Ishikawa (cell line): Measurements from ENCODE around the gene PCLO.

Source experiments
- CEBPB ChIP-seq: IDR thresholded peaks from 2 replicates; pipeline ENCODE4 v1.6.1; 2012
- CREB1 ChIP-seq: IDR thresholded peaks from 2 replicates; pipeline ENCODE4 v1.6.1; 2012; ENCODE audit warnings: low read depth
- EGR1 ChIP-seq: IDR thresholded peaks from 2 replicates; pipeline ENCODE4 v1.6.1; 2012
- EP300 ChIP-seq: IDR thresholded peaks from 2 replicates; pipeline ENCODE4 v1.6.1; 2012; ENCODE audit warnings: borderline replicate concordance
- FOXM1 ChIP-seq: IDR thresholded peaks from 2 replicates; pipeline ENCODE4 v1.6.1; 2012; ENCODE audit warnings: low read depth, borderline replicate concordance
- NFIC ChIP-seq: IDR thresholded peaks from 2 replicates; pipeline ENCODE4 v1.6.1; 2012
- RAD21 ChIP-seq: IDR thresholded peaks from 2 replicates; pipeline ENCODE4 v1.6.1; 2012; ENCODE audit warnings: low read depth
- TCF12 ChIP-seq: IDR thresholded peaks from 2 replicates; pipeline ENCODE4 v1.6.1; 2012; ENCODE audit warnings: low read depth
- TEAD4 ChIP-seq: IDR thresholded peaks from 2 replicates; pipeline ENCODE4 v1.6.1; 2012
- YY1 ChIP-seq: IDR thresholded peaks from 2 replicates; pipeline ENCODE4 v1.6.1; 2012; ENCODE audit warnings: low read depth
- ZBTB7A ChIP-seq: IDR thresholded peaks from 2 replicates; pipeline ENCODE4 v1.6.1; 2012; ENCODE audit warnings: low read depth
- TF ChIP-seq, protein P1 (sequence below): IDR thresholded peaks from 2 replicates; pipeline ENCODE4 v1.6.1; 2012
- TF ChIP-seq, protein P2 (sequence below): IDR thresholded peaks from 2 replicates; pipeline ENCODE4 v1.6.1; 2012; ENCODE audit warnings: low read depth, mild to moderate bottlenecking
- TF ChIP-seq, protein P3 (sequence below): IDR thresholded peaks from 2 replicates; pipeline ENCODE4 v1.6.1; 2012

PCLO gene

DNA sequence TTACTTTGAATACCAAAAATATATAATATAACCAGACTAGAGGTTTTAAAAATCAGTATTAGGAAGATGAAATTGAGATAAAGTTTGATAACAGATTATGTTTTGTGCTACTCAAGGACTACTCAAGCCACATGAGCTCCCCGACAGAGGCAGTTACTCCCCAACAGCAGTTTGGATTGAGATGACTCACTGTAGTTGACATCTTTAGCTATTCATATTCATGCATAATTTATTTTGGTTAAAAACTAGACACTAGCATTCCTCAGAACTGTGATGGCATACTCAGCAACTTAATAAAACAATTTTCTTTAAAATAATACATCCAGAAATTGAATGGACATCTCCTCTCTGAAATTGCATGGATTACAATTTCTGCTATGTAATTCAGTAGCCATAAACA is 19.6 kb downstream of the PCLO start:
- TF ChIP-seq, protein P1, sequence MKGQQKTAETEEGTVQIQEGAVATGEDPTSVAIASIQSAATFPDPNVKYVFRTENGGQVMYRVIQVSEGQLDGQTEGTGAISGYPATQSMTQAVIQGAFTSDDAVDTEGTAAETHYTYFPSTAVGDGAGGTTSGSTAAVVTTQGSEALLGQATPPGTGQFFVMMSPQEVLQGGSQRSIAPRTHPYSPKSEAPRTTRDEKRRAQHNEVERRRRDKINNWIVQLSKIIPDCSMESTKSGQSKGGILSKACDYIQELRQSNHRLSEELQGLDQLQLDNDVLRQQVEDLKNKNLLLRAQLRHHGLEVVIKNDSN: no peak
- TF ChIP-seq YY1 (no peak), FOXM1 (no peak), ZBTB7A (no peak), RAD21 (no peak), TCF12 (no peak), TEAD4 (no peak)
- TF ChIP-seq, protein P2, sequence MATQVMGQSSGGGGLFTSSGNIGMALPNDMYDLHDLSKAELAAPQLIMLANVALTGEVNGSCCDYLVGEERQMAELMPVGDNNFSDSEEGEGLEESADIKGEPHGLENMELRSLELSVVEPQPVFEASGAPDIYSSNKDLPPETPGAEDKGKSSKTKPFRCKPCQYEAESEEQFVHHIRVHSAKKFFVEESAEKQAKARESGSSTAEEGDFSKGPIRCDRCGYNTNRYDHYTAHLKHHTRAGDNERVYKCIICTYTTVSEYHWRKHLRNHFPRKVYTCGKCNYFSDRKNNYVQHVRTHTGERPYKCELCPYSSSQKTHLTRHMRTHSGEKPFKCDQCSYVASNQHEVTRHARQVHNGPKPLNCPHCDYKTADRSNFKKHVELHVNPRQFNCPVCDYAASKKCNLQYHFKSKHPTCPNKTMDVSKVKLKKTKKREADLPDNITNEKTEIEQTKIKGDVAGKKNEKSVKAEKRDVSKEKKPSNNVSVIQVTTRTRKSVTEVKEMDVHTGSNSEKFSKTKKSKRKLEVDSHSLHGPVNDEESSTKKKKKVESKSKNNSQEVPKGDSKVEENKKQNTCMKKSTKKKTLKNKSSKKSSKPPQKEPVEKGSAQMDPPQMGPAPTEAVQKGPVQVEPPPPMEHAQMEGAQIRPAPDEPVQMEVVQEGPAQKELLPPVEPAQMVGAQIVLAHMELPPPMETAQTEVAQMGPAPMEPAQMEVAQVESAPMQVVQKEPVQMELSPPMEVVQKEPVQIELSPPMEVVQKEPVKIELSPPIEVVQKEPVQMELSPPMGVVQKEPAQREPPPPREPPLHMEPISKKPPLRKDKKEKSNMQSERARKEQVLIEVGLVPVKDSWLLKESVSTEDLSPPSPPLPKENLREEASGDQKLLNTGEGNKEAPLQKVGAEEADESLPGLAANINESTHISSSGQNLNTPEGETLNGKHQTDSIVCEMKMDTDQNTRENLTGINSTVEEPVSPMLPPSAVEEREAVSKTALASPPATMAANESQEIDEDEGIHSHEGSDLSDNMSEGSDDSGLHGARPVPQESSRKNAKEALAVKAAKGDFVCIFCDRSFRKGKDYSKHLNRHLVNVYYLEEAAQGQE: no peak
- TF ChIP-seq, protein P3, sequence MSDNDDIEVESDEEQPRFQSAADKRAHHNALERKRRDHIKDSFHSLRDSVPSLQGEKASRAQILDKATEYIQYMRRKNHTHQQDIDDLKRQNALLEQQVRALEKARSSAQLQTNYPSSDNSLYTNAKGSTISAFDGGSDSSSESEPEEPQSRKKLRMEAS: no peak

DNA sequence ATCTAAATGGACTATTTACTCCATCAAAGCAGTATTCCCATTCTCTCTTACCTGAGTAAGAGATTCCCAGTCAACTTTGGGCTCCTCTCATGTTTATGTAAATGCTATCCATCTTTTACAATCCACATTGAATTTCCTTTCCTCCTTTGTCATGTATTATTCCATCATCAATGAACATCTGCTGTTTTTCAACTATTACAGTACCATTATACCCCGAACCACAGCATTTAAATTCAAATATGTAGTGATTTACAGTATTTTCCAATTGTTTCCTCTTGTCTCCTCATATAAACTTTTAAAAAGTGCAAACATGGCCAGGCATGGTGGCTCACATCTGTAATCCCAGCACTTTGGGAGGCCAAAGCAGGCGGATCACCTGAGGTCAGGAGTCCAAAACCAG is 20.3 kb downstream of the PCLO start:
- TF ChIP-seq CREB1 (no peak), CEBPB (no peak), EP300 (no peak)
- TF ChIP-seq, protein P1: no peak
- TF ChIP-seq, protein P3: no peak
- TF ChIP-seq, protein P2: no peak

DNA sequence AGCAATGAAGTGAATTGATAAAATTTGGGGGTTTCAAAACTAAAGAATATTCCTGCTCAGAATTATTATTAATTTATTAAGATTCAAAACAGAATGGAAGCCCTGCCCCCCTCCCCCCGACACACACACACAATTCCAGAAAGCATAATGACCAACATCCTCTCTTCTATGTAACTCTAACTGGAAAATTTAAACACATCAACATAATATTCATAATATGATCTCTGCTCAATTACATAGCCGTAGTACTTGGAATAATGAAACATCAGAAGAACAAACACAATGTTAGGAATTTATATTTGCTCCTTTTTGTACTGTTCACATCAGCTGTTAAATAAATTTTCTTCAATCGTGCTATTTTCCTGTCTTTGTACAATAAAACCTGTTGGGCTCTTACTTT is 20.8 kb downstream of the PCLO start:
- TF ChIP-seq RAD21 (no peak), CREB1 (no peak), YY1 (no peak), TEAD4 (no peak), EP300 (no peak), ZBTB7A (no peak), EGR1 (no peak), FOXM1 (no peak), NFIC (no peak), CEBPB (no peak), TCF12 (no peak)
- TF ChIP-seq, protein P2: no peak
- TF ChIP-seq, protein P1: no peak
- TF ChIP-seq, protein P3: no peak

DNA sequence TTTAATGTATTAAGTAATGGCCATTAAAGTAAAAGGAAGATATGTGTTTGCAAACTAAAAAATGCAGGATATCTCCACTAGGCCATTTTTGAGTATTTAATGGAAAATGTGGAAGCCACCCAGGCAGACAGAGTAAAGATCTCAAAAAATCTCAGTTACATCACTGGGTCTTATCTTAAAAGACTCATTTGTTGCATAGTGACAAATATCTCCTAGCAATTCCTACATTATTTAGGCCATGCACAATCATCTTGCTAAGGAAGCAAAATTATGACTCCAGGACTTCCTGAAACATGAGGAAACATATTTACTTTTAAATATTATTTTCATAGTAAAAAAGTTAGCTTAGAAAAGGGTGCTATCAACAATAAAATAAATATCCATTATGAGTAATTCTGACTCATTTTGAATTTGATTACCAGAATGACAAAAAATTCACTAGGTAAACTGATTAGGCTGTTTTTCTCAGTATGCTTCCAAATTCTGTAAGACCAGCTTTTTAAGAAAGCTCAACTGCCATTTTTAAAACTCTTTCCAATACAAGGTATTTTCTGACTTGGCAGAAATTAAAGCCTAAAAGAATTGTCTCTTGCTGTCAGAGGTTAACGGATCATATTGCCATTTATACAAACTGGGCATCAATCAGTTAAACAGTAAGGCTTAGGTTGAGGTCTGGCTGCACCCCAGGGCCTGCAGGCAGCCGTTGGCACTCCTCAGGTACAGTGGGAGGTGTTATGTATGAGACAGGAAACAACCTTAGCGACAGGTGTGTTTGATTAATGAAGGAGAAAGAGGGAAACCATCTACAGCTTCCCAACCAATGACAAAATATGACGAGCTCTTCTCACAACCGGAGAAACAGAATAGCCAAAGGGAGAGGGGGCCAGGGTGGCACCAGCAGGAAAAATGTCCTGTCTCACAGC is 31.8 kb downstream of the PCLO start:
- TF ChIP-seq, protein P1: no peak
- TF ChIP-seq FOXM1 (no peak), TCF12 (no peak)
